ENCODE data around the gene ANKK1.

The ANKK1 gene

DNA sequence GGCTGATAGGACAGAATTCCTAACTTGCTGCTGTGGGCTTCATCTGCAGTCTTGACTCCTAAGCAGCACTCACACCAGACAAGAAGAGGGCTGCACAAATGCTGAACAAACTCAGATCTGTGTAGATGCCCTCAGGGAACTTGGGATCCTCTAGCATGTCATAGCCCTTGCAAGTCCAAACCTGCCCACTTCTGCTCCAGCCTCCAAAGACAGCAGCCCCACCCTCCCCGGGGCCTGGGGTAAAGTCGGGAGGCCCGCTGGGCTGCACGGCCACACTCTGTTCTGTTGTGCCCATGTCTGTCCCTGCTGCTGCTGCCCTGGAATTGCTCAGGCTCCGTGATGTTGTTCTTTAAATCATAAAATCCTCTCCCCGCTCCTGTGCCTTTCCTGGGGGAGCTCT is 59.4 kb downstream of the ANKK1 start:
- TF ChIP-seq ZNF274 (IDR thresholded peaks at IDR 0.05; ENCODE audit: low read depth, low read length): no peak
- no peak overlapping the region for H3K4me3 ChIP-seq (ENCODE audit: low read length)

DNA sequence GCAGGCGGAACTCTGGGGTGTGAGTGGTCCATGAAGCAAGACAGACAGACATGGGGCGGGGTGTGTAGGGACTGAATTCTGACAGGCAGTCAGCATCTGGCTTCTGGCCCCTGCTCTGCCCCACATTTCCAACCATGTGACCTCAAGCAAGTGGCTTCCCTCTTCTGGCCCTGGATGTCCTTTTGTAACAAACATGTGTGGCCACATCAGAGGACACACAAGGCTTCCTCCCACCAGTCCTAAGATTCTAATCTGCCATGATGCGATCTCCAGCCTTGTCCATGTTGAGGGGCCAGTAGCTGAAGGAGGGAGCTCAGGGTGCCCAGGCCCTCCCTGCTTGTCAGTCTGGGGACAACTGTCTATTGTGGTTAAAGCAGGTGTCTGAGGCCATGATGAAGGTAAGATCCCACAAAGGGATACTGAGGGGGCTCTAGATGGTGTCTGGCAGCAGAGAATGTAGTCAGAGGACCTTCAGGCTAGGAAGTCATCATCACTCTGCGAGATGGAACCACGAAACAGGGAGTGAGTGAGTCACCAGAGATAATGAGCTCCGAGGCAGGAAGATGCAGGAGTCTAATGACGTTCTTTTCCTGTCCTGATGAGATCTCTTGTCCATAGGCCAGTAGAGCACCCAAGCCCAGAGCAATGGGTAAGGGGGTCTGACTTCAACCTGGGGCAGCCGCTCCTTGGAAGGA is 60.2 kb downstream of the ANKK1 start:
- no peak for TF ChIP-seq ZNF274 (IDR thresholded peaks at IDR 0.05; ENCODE audit: low read depth, low read length)
- H3K4me3 ChIP-seq (ENCODE audit: low read length): no peak overlapping the region

DNA sequence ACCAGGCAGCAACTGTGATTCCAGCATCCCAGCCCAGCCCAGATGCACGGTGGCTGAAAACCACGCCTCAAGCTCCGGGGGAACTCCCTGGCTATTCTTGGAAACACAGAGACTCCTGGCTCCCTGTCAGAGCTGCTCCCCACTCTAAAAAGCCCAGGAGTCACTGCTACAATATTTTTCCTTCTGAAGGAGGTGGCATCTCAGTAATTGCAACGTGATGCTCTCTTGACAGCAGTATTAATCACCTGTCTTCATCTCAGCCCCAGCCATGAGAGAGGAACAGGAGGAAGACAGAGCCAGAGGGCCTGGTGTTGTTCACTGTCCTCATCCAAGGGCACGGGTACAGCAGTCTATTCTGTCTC is 60.7 kb downstream of the ANKK1 start:
- no peak for TF ChIP-seq ZNF274 (IDR thresholded peaks at IDR 0.05; ENCODE audit: low read depth, low read length)
- no peak overlapping the region for H3K4me3 ChIP-seq (ENCODE audit: low read length)

DNA sequence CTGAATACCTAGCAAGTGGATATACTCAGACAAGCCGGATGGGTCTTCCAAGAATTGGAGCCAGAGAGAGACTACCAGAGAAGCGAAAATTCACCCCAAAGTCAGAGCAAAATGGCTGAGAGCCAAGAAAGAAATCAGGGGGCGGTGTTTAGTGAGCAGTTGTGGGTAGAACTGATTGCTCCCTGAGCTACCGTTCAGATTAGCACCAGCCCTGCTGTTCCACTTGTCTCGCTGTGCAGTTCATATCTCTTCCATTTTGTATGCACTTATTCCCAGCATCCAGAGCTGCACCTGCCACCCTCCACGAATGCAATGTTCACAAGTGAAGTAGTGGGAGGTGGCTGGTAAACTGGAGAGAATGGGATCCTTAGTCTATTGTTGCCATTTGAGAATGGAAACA is 62.2 kb downstream of the ANKK1 start:
- H3K4me3 ChIP-seq (ENCODE audit: low read length): no peak overlapping the region
- TF ChIP-seq ZNF274 (IDR thresholded peaks at IDR 0.05; ENCODE audit: low read depth, low read length): no peak
